HEK293 (cell line): ENCODE data around the gene BRWD1.

ENCODE experiments used
- ZNF239 ChIP-seq: fragments of 450-650 bp; formaldehyde crosslinking; IDR thresholded peaks from 2 replicates; pipeline ENCODE4 v1.5.1; 2016; ENCODE audit warnings: missing biosample characterization, missing genetic modification characterization
- ZNF274 ChIP-seq, 2 experiments: fragments of 200-500 bp in 1 of 2; fragments of 450-650 bp in 1 of 2; sonication (Bioruptor generic) in 1 of 2; formaldehyde crosslinking in 1 of 2; IDR thresholded peaks; 2 replicates each; pipeline versions ENCODE4 v1.5.1 to v1.6.1; 2014 to 2016; ENCODE audit warnings: borderline replicate concordance in 1 of 2, inconsistent platforms in 1 of 2, low read length in 1 of 2, missing biosample characterization in 1 of 2, missing genetic modification characterization in 1 of 2
- ZNF561 ChIP-seq: fragments of 450-650 bp; IDR thresholded peaks from 2 replicates; pipeline ENCODE4 v1.5.1; 2018; ENCODE audit warnings: missing biosample characterization, missing genetic modification characterization, borderline replicate concordance
- ZNF660 ChIP-seq: fragments of 450-650 bp; IDR thresholded peaks from 2 replicates; pipeline ENCODE4 v1.5.1; 2018; ENCODE audit warnings: missing biosample characterization, mild to moderate bottlenecking, missing genetic modification characterization
- TF ChIP-seq, protein P1 (sequence below): fragments of 450-650 bp; formaldehyde crosslinking; IDR thresholded peaks from 2 replicates; pipeline ENCODE4 v1.5.1; 2016; ENCODE audit warnings: missing biosample characterization, missing genetic modification characterization
- TF ChIP-seq, protein P2 (sequence below): fragments of 450-650 bp; formaldehyde crosslinking; IDR thresholded peaks from 2 replicates; pipeline ENCODE4 v1.5.1; 2016; ENCODE audit warnings: missing biosample characterization, missing genetic modification characterization, low read depth

DNA sequence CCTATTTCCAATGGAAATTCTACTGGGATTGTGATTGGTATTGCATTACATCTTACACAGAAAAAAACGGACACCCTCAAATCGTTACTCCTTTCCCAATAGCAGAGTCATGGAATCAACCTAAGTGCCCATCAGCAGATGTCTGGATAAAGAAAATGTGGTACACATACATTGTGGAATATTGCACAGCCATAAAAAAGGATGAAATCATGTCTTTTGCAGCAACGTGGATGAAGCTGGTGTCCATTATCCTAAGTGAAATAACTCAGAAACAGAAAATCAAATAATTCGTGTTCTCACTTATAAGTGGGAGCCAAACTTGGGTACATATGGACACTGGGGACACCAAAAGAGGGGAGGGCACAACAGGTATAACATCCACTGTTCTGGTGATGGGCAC, 21.2 kb upstream of the BRWD1 start:
- TF ChIP-seq ZNF239 (tag by site-specific recombination) (no peak), ZNF561 (tag by site-specific recombination) (no peak), ZNF660 (tag by site-specific recombination) (no peak), ZNF274 (IDR thresholded peaks at IDR 0.05; ENCODE audit: low read length) (no peak), ZNF274 (tag by site-specific recombination; IDR thresholded peaks at IDR 0.05; ENCODE audit: borderline replicate concordance) (no peak)
- TF ChIP-seq, protein P1, sequence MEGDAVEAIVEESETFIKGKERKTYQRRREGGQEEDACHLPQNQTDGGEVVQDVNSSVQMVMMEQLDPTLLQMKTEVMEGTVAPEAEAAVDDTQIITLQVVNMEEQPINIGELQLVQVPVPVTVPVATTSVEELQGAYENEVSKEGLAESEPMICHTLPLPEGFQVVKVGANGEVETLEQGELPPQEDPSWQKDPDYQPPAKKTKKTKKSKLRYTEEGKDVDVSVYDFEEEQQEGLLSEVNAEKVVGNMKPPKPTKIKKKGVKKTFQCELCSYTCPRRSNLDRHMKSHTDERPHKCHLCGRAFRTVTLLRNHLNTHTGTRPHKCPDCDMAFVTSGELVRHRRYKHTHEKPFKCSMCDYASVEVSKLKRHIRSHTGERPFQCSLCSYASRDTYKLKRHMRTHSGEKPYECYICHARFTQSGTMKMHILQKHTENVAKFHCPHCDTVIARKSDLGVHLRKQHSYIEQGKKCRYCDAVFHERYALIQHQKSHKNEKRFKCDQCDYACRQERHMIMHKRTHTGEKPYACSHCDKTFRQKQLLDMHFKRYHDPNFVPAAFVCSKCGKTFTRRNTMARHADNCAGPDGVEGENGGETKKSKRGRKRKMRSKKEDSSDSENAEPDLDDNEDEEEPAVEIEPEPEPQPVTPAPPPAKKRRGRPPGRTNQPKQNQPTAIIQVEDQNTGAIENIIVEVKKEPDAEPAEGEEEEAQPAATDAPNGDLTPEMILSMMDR, result no peak
- TF ChIP-seq, protein P2, sequence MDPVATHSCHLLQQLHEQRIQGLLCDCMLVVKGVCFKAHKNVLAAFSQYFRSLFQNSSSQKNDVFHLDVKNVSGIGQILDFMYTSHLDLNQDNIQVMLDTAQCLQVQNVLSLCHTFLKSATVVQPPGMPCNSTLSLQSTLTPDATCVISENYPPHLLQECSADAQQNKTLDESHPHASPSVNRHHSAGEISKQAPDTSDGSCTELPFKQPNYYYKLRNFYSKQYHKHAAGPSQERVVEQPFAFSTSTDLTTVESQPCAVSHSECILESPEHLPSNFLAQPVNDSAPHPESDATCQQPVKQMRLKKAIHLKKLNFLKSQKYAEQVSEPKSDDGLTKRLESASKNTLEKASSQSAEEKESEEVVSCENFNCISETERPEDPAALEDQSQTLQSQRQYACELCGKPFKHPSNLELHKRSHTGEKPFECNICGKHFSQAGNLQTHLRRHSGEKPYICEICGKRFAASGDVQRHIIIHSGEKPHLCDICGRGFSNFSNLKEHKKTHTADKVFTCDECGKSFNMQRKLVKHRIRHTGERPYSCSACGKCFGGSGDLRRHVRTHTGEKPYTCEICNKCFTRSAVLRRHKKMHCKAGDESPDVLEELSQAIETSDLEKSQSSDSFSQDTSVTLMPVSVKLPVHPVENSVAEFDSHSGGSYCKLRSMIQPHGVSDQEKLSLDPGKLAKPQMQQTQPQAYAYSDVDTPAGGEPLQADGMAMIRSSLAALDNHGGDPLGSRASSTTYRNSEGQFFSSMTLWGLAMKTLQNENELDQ (tag by site-specific recombination), result no peak
